WI38 (cell line): ENCODE measurements around the gene ARHGAP8.

Experiments
- H3K4me3 ChIP-seq: 2 replicates; pipeline ENCODE4 v1.5.1; 2011; ENCODE audit warnings: low read depth, mild to moderate bottlenecking, control low read depth, low read length
- CTCF ChIP-seq: IDR thresholded peaks from 2 replicates; pipeline ENCODE4 v1.5.1; 2012; ENCODE audit warnings: low read depth, mild to moderate bottlenecking, control low read depth, low read length

Gene ARHGAP8

GRCh38 chr22:44845191-44845590, 92.8 kb downstream of the ARHGAP8 start:
- TF ChIP-seq CTCF = no peak

GRCh38 chr22:44845796-44846720, 93.7 kb downstream of the ARHGAP8 start:
- no peak for TF ChIP-seq CTCF
- no peak overlapping the region for H3K4me3 ChIP-seq

More at GRCh38 chr22:44845191-44845590, 92.8 kb downstream of the ARHGAP8 start:
- H3K4me3 ChIP-seq = no peak overlapping the region

- no peak for TF ChIP-seq CTCF
- H3K4me3 ChIP-seq = no peak overlapping the region
These were observed 94.4 kb downstream of the ARHGAP8 start for GRCh38 chr22:44846726-44847275.

GRCh38 chr22:44847380-44847779, 95.0 kb downstream of the ARHGAP8 start:
- no peak for TF ChIP-seq CTCF
- no peak overlapping the region for H3K4me3 ChIP-seq

- H3K4me3 ChIP-seq = no peak overlapping the region
- no peak for TF ChIP-seq CTCF
These were observed 95.5 kb downstream of the ARHGAP8 start for GRCh38 chr22:44847892-44848291.

- TF ChIP-seq CTCF = no peak
- no peak overlapping the region for H3K4me3 ChIP-seq
These were observed 95.9 kb downstream of the ARHGAP8 start for GRCh38 chr22:44848296-44848741.
